Trophoblast cell (in vitro differentiated cells and primary cell): ENCODE measurements around the gene C6orf62.
"Not testable (repeated sequence)": the region's sequence is repeated elsewhere in the genome, so short reads cannot be mapped to it uniquely, and the experiment has no call there.

Source experiments
- DNase-seq, 2 donors: peaks; one replicate each; pipeline ENCODE4 v3.0.0-alpha.2; 2016
- H2AFZ ChIP-seq: 2 replicates; pipeline ENCODE4 v1.6.1; 2013; ENCODE audit warnings: low read length, moderate library complexity, mild to moderate bottlenecking; ENCODE audit not compliant: insufficient read depth, poor library complexity
- H2AK5ac ChIP-seq: 2 replicates; pipeline ENCODE4 v1.6.1; 2013; ENCODE audit warnings: mild to moderate bottlenecking, low read length
- H2BK120ac ChIP-seq: 2 replicates; pipeline ENCODE4 v1.6.1; 2013; ENCODE audit warnings: low read length, mild to moderate bottlenecking, moderate library complexity; ENCODE audit not compliant: insufficient read depth, poor library complexity
- H2BK12ac ChIP-seq: 2 replicates; pipeline ENCODE4 v1.6.1; 2013; ENCODE audit warnings: mild to moderate bottlenecking, low read length, moderate library complexity
- H2BK5ac ChIP-seq: 2 replicates; pipeline ENCODE4 v1.6.1; 2013; ENCODE audit warnings: low read length, low read depth, moderate library complexity, mild to moderate bottlenecking; ENCODE audit not compliant: poor library complexity
- H3K14ac ChIP-seq: 2 replicates; pipeline ENCODE4 v1.6.1; 2013; ENCODE audit warnings: mild to moderate bottlenecking, low read length
- H3K18ac ChIP-seq: 2 replicates; pipeline ENCODE4 v1.6.1; 2013; ENCODE audit warnings: mild to moderate bottlenecking, low read length
- H3K23ac ChIP-seq: 2 replicates; pipeline ENCODE4 v1.6.1; 2013; ENCODE audit warnings: low read length
- H3K27ac ChIP-seq: 2 replicates; pipeline ENCODE4 v1.5.1; 2013; ENCODE audit warnings: low read depth, mild to moderate bottlenecking, inconsistent platforms, low read length, moderate library complexity
- H3K27me3 ChIP-seq: 2 replicates; pipeline ENCODE4 v1.6.1; 2013; ENCODE audit warnings: inconsistent platforms, mild to moderate bottlenecking, low read length, moderate library complexity; ENCODE audit not compliant: insufficient read depth
- H3K36me3 ChIP-seq, 2 experiments: 1 replicate in 1 of 2; 2 replicates in 1 of 2; pipeline ENCODE4 v1.6.1; 2013; ENCODE audit warnings: low read length in 2 of 2, mild to moderate bottlenecking in 2 of 2, moderate library complexity in 1 of 2; ENCODE audit not compliant: insufficient read depth in 2 of 2, control insufficient read depth in 1 of 2
- H3K4ac ChIP-seq: 2 replicates; pipeline ENCODE4 v1.6.1; 2013; ENCODE audit warnings: low read depth, mild to moderate bottlenecking, low read length, moderate library complexity
- H3K4me1 ChIP-seq, 2 experiments: 1 replicate in 1 of 2; 2 replicates in 1 of 2; pipeline ENCODE4 v1.6.1; 2013; ENCODE audit warnings: low read length in 2 of 2, mild to moderate bottlenecking in 2 of 2, moderate library complexity in 1 of 2; ENCODE audit not compliant: insufficient read depth in 2 of 2, control insufficient read depth in 1 of 2
- H3K4me2 ChIP-seq: 2 replicates; pipeline ENCODE4 v1.6.1; 2013; ENCODE audit warnings: inconsistent platforms, mild to moderate bottlenecking, low read length, moderate library complexity
- H3K4me3 ChIP-seq: 2 replicates; pipeline ENCODE4 v1.5.1; 2013; ENCODE audit warnings: mild to moderate bottlenecking, low read depth, low read length, inconsistent platforms
- H3K79me1 ChIP-seq: one replicate; pipeline ENCODE4 v1.6.1; 2013; ENCODE audit warnings: low read length
- H3K79me2 ChIP-seq: 2 replicates; pipeline ENCODE4 v1.6.1; 2013; ENCODE audit warnings: low read length, mild to moderate bottlenecking; ENCODE audit not compliant: control insufficient read depth, insufficient read depth, poor library complexity
- H3K9ac ChIP-seq: 2 replicates; pipeline ENCODE4 v1.6.1; 2013; ENCODE audit warnings: mild to moderate bottlenecking, low read length
- H3K9me3 ChIP-seq: 2 replicates; pipeline ENCODE4 v1.6.1; 2013; ENCODE audit warnings: low read depth, mild to moderate bottlenecking, control low read depth, inconsistent platforms, low read length; ENCODE audit not compliant: insufficient read depth
- H4K12ac ChIP-seq: 2 replicates; pipeline ENCODE4 v1.6.1; 2013; ENCODE audit warnings: low read depth, mild to moderate bottlenecking, low read length, moderate library complexity
- H4K8ac ChIP-seq: 2 replicates; pipeline ENCODE4 v1.6.1; 2013; ENCODE audit warnings: low read depth, mild to moderate bottlenecking, low read length, moderate library complexity
- H4K91ac ChIP-seq: one replicate; pipeline ENCODE4 v1.6.1; 2013; ENCODE audit warnings: low read depth, mild to moderate bottlenecking, low read length, moderate library complexity
- WGBS: extraction: QIAGEN DNeasy Blood & Tissue Kit; methylation state at CpG from one replicate; pipeline ENCODE4 v1.1.7; 2013; ENCODE audit warnings: missing lambda C conversion rate; ENCODE audit not compliant: insufficient read length, insufficient coverage; ENCODE audit errors: extremely low coverage; 5-methylcytosine and 5-hydroxymethylcytosine counted together

The C6orf62 gene

DNA sequence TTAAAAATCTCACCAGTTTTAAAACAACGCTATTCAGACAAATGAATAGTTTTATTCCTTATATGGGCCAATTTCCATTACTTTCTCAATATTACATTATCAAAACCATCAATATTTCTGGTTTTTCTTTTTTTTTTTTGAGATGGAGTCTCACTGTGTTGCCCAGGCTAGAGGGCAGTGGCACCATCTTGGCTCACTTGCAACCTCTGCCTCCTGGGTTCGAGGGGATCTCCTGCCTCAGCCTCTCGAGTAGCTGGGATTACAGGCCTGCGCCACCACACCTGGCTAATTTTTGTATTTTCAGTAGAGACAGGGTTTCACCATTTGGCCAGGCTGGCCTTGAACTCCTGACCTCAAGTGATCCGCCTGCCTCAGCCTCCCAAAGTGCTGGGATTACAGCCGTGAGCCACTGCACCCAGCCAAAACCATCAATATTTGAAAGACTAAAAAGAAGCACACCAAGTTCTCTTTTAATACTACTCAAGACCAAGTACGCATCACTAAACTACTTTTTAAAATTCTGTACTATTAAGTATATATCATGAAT lies 2.3 kb downstream of the C6orf62 start:
- WGBS, result no CpG with 5 or more reads among the region's 7 CpGs
- not testable (repeated sequence) for H3K18ac ChIP-seq, H2BK12ac ChIP-seq

DNA sequence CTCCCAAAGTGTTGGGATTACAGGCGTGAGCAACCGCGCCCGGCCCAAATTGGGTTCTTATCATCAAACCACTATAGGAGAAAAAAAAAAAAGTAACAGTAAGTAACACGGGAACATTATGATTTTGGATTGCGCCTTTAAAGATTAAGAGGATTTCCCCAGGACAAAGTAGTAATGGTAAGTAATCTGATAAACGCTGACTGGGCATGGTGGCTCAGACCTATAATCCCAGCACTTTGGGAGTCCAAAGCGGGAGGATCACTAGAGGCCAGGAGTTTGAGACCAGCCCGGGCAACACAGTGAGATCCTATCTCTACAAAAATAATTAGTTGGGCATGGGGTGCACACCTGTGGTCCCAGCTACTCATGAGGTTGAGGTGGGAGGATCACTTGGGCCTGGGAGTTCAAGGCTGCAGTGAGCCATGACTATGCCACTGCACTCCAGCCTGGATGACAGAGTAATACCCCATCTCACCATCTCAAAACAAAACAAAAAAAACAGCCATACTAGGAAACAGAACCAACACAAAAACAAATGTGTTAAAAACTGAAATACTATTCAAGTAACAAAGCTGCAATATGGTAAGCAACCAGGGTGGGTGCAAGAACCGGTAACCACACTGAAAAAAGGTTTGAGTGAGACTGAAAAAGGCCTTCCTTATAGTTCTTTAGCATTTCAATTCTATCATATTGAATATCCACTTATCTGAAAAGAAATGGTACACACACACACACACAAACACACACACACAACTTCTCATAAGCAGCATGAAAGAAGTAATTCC lies 8.2 kb downstream of the C6orf62 start:
- H3K79me1 ChIP-seq, result no peaks in the 10 kb centered on the region
- no peak overlapping the region for H3K27ac ChIP-seq
- H4K8ac ChIP-seq, result no peak overlapping the region
- no peak overlapping the region for H3K4me3 ChIP-seq
- no peaks in the 10 kb centered on the region for H3K79me2 ChIP-seq
- H3K14ac ChIP-seq, result no peak overlapping the region
- H3K23ac ChIP-seq, result no peak overlapping the region
- H3K4me1 ChIP-seq, result no peaks in the 10 kb centered on the region
- H3K4ac ChIP-seq, result no peak overlapping the region
- no peak overlapping the region for H4K12ac ChIP-seq
- no peak overlapping the region for H2BK120ac ChIP-seq
- no peak overlapping the region for H3K4me2 ChIP-seq
- H2BK12ac ChIP-seq, result no peak overlapping the region
- H3K9me3 ChIP-seq, result no peaks in the 10 kb centered on the region
- H2AFZ ChIP-seq, result no peak overlapping the region
- H3K9ac ChIP-seq, result no peak overlapping the region
- WGBS, result no CpG with 5 or more reads among the region's 10 CpGs
- H2BK5ac ChIP-seq, result no peak overlapping the region
- H3K36me3 ChIP-seq, result peaks cover 38 to 52% of the 10 kb centered on the region in 2 experiments
- H3K18ac ChIP-seq, result peak overlapping the region; percentile 23
- no peak overlapping the region for H2AK5ac ChIP-seq
- DNase-seq, result no peak
- H4K91ac ChIP-seq, result no peak overlapping the region
- no peaks in the 10 kb centered on the region for H3K27me3 ChIP-seq

More for the DNA sequence above, 2.3 kb downstream of the C6orf62 start:
- H2BK5ac ChIP-seq, H3K27me3 ChIP-seq, H3K4me1 ChIP-seq, H4K12ac ChIP-seq, DNase-seq, H4K91ac ChIP-seq, H3K27ac ChIP-seq, H4K8ac ChIP-seq, H2BK120ac ChIP-seq, H3K9ac ChIP-seq, H3K14ac ChIP-seq, H3K23ac ChIP-seq, H3K4me3 ChIP-seq, H2AK5ac ChIP-seq, H3K9me3 ChIP-seq, H2AFZ ChIP-seq: not testable (repeated sequence)
- peak overlapping the region; percentile 27 for H3K4ac ChIP-seq
- H3K4me2 ChIP-seq, result peak overlapping the region; percentile 25
- H3K79me2 ChIP-seq, result peaks cover 19% of the 10 kb centered on the region
- H3K79me1 ChIP-seq, result peaks cover 11% of the 10 kb centered on the region
- peaks cover 17 to 18% of the 10 kb centered on the region in 2 experiments for H3K36me3 ChIP-seq

DNA sequence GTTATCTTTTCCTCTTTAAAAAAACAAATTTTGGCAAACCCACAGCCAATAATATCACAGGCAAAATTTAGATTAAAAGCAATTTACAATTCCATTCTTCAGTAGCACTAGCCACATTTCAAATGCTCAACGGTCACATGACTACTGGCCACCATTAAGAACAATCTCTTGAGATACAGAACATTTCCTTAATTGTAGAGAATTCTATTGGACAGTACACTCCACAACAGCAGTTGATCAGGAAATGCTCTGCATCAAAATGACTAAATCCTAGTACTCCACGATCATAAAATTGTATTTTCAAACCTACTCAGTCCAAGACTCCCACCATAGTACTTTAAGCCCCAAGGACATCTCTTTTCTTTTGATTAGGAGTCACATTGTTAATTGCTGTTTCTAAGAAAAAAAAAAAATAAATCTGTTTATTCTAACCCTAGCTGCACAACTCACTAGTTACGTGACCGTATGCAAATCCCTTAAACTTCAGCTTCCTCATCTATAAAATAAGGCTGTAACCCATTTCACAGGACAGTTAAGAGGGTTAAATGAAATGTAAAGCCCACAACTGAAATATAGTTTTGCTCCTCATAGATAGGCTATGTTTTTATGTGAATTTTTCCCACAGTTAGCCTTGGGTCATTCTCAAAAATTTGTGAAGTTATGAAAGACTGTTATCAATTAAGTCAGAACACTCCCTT lies 9.8 kb downstream of the C6orf62 start:
- no peaks in the 10 kb centered on the region for H3K9me3 ChIP-seq
- no peak overlapping the region for H3K4me3 ChIP-seq
- H3K27me3 ChIP-seq, result no peaks in the 10 kb centered on the region

DNA sequence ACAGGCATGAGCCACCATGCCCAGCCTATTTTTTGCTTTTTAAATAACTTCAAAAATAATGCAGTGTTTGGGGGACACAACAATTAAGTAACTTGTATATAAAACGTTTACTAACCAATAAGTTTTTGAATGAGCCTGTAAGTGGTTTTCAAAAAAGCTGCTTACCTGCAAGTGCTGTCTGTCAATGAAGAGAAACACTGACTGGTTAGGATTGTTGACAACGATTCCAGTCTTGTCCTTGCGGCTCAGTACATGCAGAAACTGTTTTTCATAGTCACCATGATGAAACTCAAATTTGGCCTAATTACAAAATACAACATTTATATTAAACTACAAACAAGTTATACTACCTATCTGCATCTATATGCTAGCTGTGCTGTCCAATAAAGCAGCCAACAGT lies 10.3 kb downstream of the C6orf62 start:
- H3K4me2 ChIP-seq, result no peak overlapping the region

More for the DNA sequence above, 9.8 kb downstream of the C6orf62 start:
- H3K4ac ChIP-seq, result no peak overlapping the region
- H3K4me2 ChIP-seq, result no peak overlapping the region
- no peak overlapping the region for H3K18ac ChIP-seq
- WGBS, result no CpG with 5 or more reads among the region's 4 CpGs
- no peak overlapping the region for H4K91ac ChIP-seq
- no peak overlapping the region for H3K14ac ChIP-seq
- H3K27ac ChIP-seq, result no peak overlapping the region
- no peak overlapping the region for H4K8ac ChIP-seq
- DNase-seq, result no peak
- H3K79me2 ChIP-seq, result no peaks in the 10 kb centered on the region
- H3K4me1 ChIP-seq, result no peaks in the 10 kb centered on the region
- no peak overlapping the region for H2AFZ ChIP-seq
- no peak overlapping the region for H2AK5ac ChIP-seq
- no peak overlapping the region for H3K23ac ChIP-seq
- H3K36me3 ChIP-seq, result peaks cover 30 to 46% of the 10 kb centered on the region in 2 experiments
- no peak overlapping the region for H2BK12ac ChIP-seq
- H4K12ac ChIP-seq, result no peak overlapping the region
- H3K9ac ChIP-seq, result no peak overlapping the region
- H2BK5ac ChIP-seq, result no peak overlapping the region
- no peak overlapping the region for H2BK120ac ChIP-seq
- H3K79me1 ChIP-seq, result no peaks in the 10 kb centered on the region

More for the DNA sequence above, 10.3 kb downstream of the C6orf62 start:
- no peaks in the 10 kb centered on the region for H3K4me1 ChIP-seq
- H2AK5ac ChIP-seq, result no peak overlapping the region
- no CpG with 5 or more reads among the region's 3 CpGs for WGBS
- no peak overlapping the region for H3K4me3 ChIP-seq
- H4K12ac ChIP-seq, result no peak overlapping the region
- no peak for DNase-seq
- H3K14ac ChIP-seq, result no peak overlapping the region
- H3K27me3 ChIP-seq, result no peaks in the 10 kb centered on the region
- no peak overlapping the region for H2BK120ac ChIP-seq
- no peaks in the 10 kb centered on the region for H3K79me2 ChIP-seq
- no peak overlapping the region for H4K8ac ChIP-seq
- H3K4ac ChIP-seq, result no peak overlapping the region
- H3K23ac ChIP-seq, result no peak overlapping the region
- H3K18ac ChIP-seq, result no peak overlapping the region
- H3K27ac ChIP-seq, result no peak overlapping the region
- H2BK12ac ChIP-seq, result no peak overlapping the region
- H3K9ac ChIP-seq, result no peak overlapping the region
- no peaks in the 10 kb centered on the region for H3K9me3 ChIP-seq
- H2BK5ac ChIP-seq, result no peak overlapping the region
- H4K91ac ChIP-seq, result no peak overlapping the region
- H2AFZ ChIP-seq, result no peak overlapping the region
- H3K79me1 ChIP-seq, result no peaks in the 10 kb centered on the region
- peaks cover 30 to 46% of the 10 kb centered on the region in 2 experiments for H3K36me3 ChIP-seq
